HL-60 (cell line): ENCODE measurements around the gene HS3ST2.

ENCODE experiments used
- CTCF ChIP-seq: IDR thresholded peaks from one replicate; pipeline ENCODE4 v1.5.1; 2011; ENCODE audit warnings: low read length, control low read depth, inconsistent platforms; ENCODE audit not compliant: insufficient read depth
- GABPA ChIP-seq: IDR thresholded peaks from 2 replicates; pipeline ENCODE4 v1.6.1; 2012; ENCODE audit warnings: low read depth
- POLR2AphosphoS5 ChIP-seq: IDR thresholded peaks from 2 replicates; pipeline ENCODE4 v1.6.1; 2012; ENCODE audit warnings: low read depth
- REST ChIP-seq: IDR thresholded peaks from 2 replicates; pipeline ENCODE4 v1.6.1; 2012; ENCODE audit warnings: low read depth; ENCODE audit not compliant: insufficient replicate concordance

GRCh38 chr16:22886927-22887326 is 73.0 kb downstream of the HS3ST2 start:
- TF ChIP-seq GABPA = no peak
- no peak for TF ChIP-seq CTCF
- no peak for TF ChIP-seq POLR2AphosphoS5
- TF ChIP-seq REST = no peak
